Measurements from ENCODE around the gene DOCK3.

GRCh38 chr3:51379746-51380455, 705.2 kb downstream of the DOCK3 start:
- TF ChIP-seq POLR2A (IDR thresholded peaks at IDR 0.05; ENCODE audit: low read depth, low read length) (no peak), CTCF (IDR thresholded peaks at IDR 0.05; ENCODE audit: extremely low read depth in 1 of 2, insufficient read depth in 1 of 2, low read depth in 1 of 2, low read length in 2 of 2) (no peak), POLR2AphosphoS5 (IDR thresholded peaks at IDR 0.05; ENCODE audit: insufficient read depth, low read depth, low read length) (no peak), FOS (IDR thresholded peaks at IDR 0.05; ENCODE audit: borderline replicate concordance, insufficient read depth, low read length) (no peak), EZH2 (IDR thresholded peaks at IDR 0.05; ENCODE audit: borderline replicate concordance, low read depth, low read length, severe bottlenecking) (no peak), MAX (IDR thresholded peaks at IDR 0.05; ENCODE audit: insufficient read depth, insufficient read length) (no peak), JUN (IDR thresholded peaks at IDR 0.05; ENCODE audit: borderline replicate concordance, insufficient read depth, insufficient read length, low read depth) (no peak)

Data from endothelial cell of umbilical vein (primary cell).